NOMO-1 (cell line): ENCODE data around the gene ACAA1.
A peak's percentile ranks its signal among the peaks of the same experiment; 100 is the strongest.
"Not testable (repeated sequence)": the region's sequence is repeated elsewhere in the genome, so short reads cannot be mapped to it uniquely, and the experiment has no call there.

Source experiments
- DNase-seq, 2 experiments: peaks; one replicate each; lab custom pipeline; 2025; ENCODE audit not compliant: unreplicated experiment in 2 of 2; lab: John Stamatoyannopoulos, UW

The ACAA1 gene

GRCh38 chr3:38136777-38137614, at the start of gene ACAA1:
TSS of gene ACAA1 (minus strand) at chr3:38137127. CDS start at chr3:38137035, 92 bp downstream.
- peak; percentile 99 for DNase-seq

- DNase-seq = no peak
These were observed 40.3 kb upstream of the ACAA1 start for GRCh38 chr3:38177181-38177580.

GRCh38 chr3:38173834-38174418, 37.0 kb upstream of the ACAA1 start:
- no peak for DNase-seq

GRCh38 chr3:38171622-38172021, 34.7 kb upstream of the ACAA1 start:
- DNase-seq = no peak

GRCh38 chr3:38170722-38171121, 33.8 kb upstream of the ACAA1 start:
- no peak for DNase-seq

- DNase-seq = no peak
These were observed 32.0 kb upstream of the ACAA1 start for GRCh38 chr3:38169027-38169317.

- no peak for DNase-seq
These were observed 31.5 kb upstream of the ACAA1 start for GRCh38 chr3:38168151-38169026.

GRCh38 chr3:38167591-38167990, 30.7 kb upstream of the ACAA1 start:
- no peak for DNase-seq

GRCh38 chr3:38165722-38166387, 28.9 kb upstream of the ACAA1 start:
- no peak for DNase-seq

- DNase-seq = peak; percentile 99 to 100
These were observed 28.2 kb upstream of the ACAA1 start, which contains the start of gene OXSR1 for GRCh38 chr3:38164952-38165721. TSS of gene OXSR1 (plus strand) at chr3:38165537. CDS start at chr3:38165877, 340 bp downstream.

- DNase-seq = no peak
These were observed 27.7 kb upstream of the ACAA1 start for GRCh38 chr3:38164643-38164951.

- no peak for DNase-seq
These were observed 27.1 kb upstream of the ACAA1 start for GRCh38 chr3:38163841-38164642.

- peak; percentile 33 to 53 for DNase-seq
These were observed 26.4 kb upstream of the ACAA1 start for GRCh38 chr3:38163117-38163840.

- DNase-seq = not testable (repeated sequence)
These were observed 23.8 kb upstream of the ACAA1 start for GRCh38 chr3:38160704-38161103.

GRCh38 chr3:38158472-38158871, 21.5 kb upstream of the ACAA1 start:
- no peak for DNase-seq

- DNase-seq = no peak
These were observed 20.7 kb upstream of the ACAA1 start for GRCh38 chr3:38157595-38157994.

GRCh38 chr3:38157117-38157516, 20.2 kb upstream of the ACAA1 start:
- DNase-seq = no peak

- no peak for DNase-seq
These were observed 18.9 kb upstream of the ACAA1 start for GRCh38 chr3:38155825-38156224.
